Lower lobe of right lung (tissue), 2 donors: ENCODE measurements around the gene KCNIP2. TPM values are rescaled to one million over a fixed set of nuclear protein-coding genes. Genes with fewer than 3 reads are reported as not detected.
A peak's percentile ranks its signal among the peaks of the same experiment; 100 is the strongest.

Source experiments
- ATAC-seq, 2 donors: fragments of 200-7000 bp; cut with Tn5 transposase; one replicate each; pipeline ENCODE4 v1.9.1; 2020 to 2022; ENCODE audit warnings: mild to moderate bottlenecking in 2 of 2, moderate library complexity in 2 of 2
- DNase-seq: peaks from one replicate; pipeline ENCODE4 v3.0.0-alpha.2; 2020
- H3K27ac ChIP-seq: fragments of 200-600 bp; one replicate; pipeline ENCODE4 v1.8.0; 2022
- H3K27me3 ChIP-seq: fragments of 200-600 bp; one replicate; pipeline ENCODE4 v1.8.0; 2022; ENCODE audit warnings: low read depth
- H3K36me3 ChIP-seq: fragments of 200-600 bp; one replicate; pipeline ENCODE4 v1.8.0; 2022; ENCODE audit warnings: mild to moderate bottlenecking
- H3K4me1 ChIP-seq: fragments of 200-600 bp; one replicate; pipeline ENCODE4 v1.8.0; 2022
- H3K4me3 ChIP-seq: fragments of 200-600 bp; one replicate; pipeline ENCODE4 v1.8.0; 2022; ENCODE audit warnings: mild to moderate bottlenecking
- H3K9me3 ChIP-seq: fragments of 200-600 bp; one replicate; pipeline ENCODE4 v1.8.0; 2022
- intact Hi-C: fragments of 100-400 bp; cut with DNase I; formaldehyde crosslinking; loops from one replicate; pipeline ENCODE4 v1.11.0; 2022
- long read RNA-seq: library from polyadenylated mRNA; unstranded; transcript quantifications from one replicate; pipeline ENCODE4 v2.0.0, GENCODE V29; 2021
- total RNA-seq: library from RNA; stranded (reverse); fragmentation: NEBNext Ultra II Directional; extraction: Animal tissue kit (Norgen Biotek cat#: 25700); gene quantifications from one replicate; pipeline ENCODE4 v1.2.1, GENCODE V29; 2021
- TF ChIP-seq, protein P1 (sequence below): fragments of 200-600 bp; IDR thresholded peaks from one replicate; pipeline ENCODE4 v1.8.0; 2022; ENCODE audit warnings: antibody characterized with exemption, mild to moderate bottlenecking
- donor health status: DM: no; HTN: yes; CAD: no; lungs with severe emphysema.

Gene KCNIP2
- total RNA-seq, result 3.7 TPM
- long read RNA-seq, partial matches to known transcripts, result 1 of 2 reads
- long read RNA-seq, other reads (novel, unspliced or antisense), result 0 of 2 reads

- peak within 1 kb of the TSS; percentile 45 for H3K4me3 ChIP-seq
- peak; percentile 57 for DNase-seq
- H3K27ac ChIP-seq, result no peak within 1 kb of the TSS
- H3K27me3 ChIP-seq, result no peaks in the 10 kb centered on the region
- H3K4me1 ChIP-seq, result peaks cover 34% of the 10 kb centered on the region
- intact Hi-C loops, result no loop called here
- H3K9me3 ChIP-seq, result no peaks in the 10 kb centered on the region
- TF ChIP-seq, protein P1, sequence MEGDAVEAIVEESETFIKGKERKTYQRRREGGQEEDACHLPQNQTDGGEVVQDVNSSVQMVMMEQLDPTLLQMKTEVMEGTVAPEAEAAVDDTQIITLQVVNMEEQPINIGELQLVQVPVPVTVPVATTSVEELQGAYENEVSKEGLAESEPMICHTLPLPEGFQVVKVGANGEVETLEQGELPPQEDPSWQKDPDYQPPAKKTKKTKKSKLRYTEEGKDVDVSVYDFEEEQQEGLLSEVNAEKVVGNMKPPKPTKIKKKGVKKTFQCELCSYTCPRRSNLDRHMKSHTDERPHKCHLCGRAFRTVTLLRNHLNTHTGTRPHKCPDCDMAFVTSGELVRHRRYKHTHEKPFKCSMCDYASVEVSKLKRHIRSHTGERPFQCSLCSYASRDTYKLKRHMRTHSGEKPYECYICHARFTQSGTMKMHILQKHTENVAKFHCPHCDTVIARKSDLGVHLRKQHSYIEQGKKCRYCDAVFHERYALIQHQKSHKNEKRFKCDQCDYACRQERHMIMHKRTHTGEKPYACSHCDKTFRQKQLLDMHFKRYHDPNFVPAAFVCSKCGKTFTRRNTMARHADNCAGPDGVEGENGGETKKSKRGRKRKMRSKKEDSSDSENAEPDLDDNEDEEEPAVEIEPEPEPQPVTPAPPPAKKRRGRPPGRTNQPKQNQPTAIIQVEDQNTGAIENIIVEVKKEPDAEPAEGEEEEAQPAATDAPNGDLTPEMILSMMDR, result peak; percentile 54
- ATAC-seq, result peak; percentile 4 to 17
- peaks cover 28% of the 10 kb centered on the region for H3K36me3 ChIP-seq
These were observed at the start of gene KCNIP2 for GRCh38 chr10:101843032-101844021. Gene KCNIP2 (minus strand): TSS chr10:101843800. CDS start chr10:101843568, 232 bp downstream.

DNA sequence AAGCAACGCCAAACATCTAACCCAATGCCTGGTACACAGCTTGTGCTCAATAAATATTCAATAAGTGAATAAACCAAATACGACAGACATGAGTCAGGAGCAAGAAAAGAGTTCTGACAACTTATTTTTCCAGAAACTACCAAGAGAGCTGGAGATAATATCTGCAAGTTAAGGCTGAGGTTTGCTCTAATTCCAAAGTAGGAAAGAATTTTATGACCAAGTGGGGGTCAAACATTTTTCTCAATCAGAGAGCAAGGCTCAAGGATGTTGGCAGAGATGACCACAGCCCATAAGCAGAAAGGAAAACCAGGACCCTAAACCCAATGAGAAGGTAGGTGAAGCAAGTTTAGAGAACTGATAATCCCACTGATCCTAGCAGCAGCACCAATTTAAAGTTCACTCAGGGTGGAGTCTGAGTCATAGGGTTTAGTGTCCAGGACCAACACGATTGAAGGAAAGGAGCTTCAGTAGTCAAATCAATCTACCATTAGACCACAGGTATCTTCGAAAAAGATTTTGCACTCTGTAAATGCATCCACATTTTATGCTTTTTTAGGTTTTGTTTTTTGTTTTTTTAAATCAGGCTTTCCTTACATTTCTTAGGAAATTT, 49.3 kb upstream of the KCNIP2 start:
- Histone ChIP-seq H3K4me1 (peaks cover 6% of the 10 kb centered on the region), H3K36me3 (peaks cover 9% of the 10 kb centered on the region), H3K27ac (no peak overlapping the region), H3K27me3 (no peaks in the 10 kb centered on the region), H3K4me3 (no peak overlapping the region), H3K9me3 (no peaks in the 10 kb centered on the region)
- DNase-seq (no peak), ATAC-seq (no peak)
- intact Hi-C loops, result no loop called here
- TF ChIP-seq, protein P1, result no peak

- Histone ChIP-seq H3K27me3 (no peaks in the 10 kb centered on the region), H3K36me3 (peaks cover 26% of the 10 kb centered on the region), H3K9me3 (no peaks in the 10 kb centered on the region), H3K4me3 (no peak overlapping the region), H3K27ac (no peak overlapping the region), H3K4me1 (no peaks in the 10 kb centered on the region)
- intact Hi-C loops, result no loop called here
- DNase-seq (peak; percentile 70), ATAC-seq (peak; percentile 76 to 77)
- TF ChIP-seq, protein P1, result peak; percentile 76
These were observed 45.9 kb upstream of the KCNIP2 start for GRCh38 chr10:101889256-101890210.

DNA sequence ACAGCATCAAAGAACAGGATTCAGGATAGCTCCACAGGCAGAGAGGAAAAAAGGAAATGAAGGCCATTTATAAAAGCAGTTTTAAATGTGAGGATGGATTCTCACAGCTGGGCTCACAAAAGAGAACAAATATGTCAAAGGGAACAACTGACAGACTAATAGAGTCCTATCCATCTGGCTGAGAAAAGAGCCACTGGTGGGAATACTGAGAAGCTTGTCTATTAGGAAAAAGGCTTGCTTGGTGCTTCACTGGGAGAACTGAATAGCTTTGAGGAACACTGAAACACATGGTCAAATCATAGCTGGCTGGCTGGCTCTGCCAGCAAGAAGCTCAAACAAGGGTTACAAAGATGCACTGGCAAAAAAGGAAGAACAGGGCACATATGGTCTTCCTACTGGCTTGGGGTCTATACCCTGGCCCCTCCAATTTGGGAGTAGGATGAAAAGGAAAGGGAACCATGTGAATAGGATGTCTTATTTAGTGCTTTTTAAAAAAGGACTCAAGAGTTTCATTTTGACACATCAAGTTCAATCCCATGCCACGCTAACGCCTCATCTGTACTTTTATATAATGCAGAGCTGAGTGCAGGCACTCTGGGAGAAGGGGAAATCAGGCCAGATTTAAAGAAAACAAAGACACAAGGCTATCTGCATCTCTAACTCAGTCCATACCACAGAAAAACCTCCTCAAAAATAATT, 44.8 kb upstream of the KCNIP2 start:
- Histone ChIP-seq H3K4me1 (no peaks in the 10 kb centered on the region), H3K27ac (no peak overlapping the region), H3K36me3 (peaks cover 26% of the 10 kb centered on the region), H3K9me3 (no peaks in the 10 kb centered on the region), H3K27me3 (no peaks in the 10 kb centered on the region), H3K4me3 (no peak overlapping the region)
- intact Hi-C loops, result no loop called here
- ATAC-seq, result no peak
- TF ChIP-seq, protein P1, result no peak
- DNase-seq, result no peak
